Lower leg skin (tissue), 4 donors: ENCODE results near the gene TUBD1. TPM values are rescaled to one million over a fixed set of nuclear protein-coding genes. Genes with fewer than 3 reads are reported as not detected.
"Not testable (repeated sequence)": the region's sequence is repeated elsewhere in the genome, so short reads cannot be mapped to it uniquely, and the experiment has no call there.

Experiments used
- DNase-seq, 2 donors: peaks; one replicate each; pipeline ENCODE4 v3.0.0-alpha.2; 2019; ENCODE audit warnings: low spot score in 2 of 2
- H3K4me3 ChIP-seq: fragments of 200-600 bp; sonication (generic); 2 replicates; pipeline ENCODE4 v1.5.1; 2017; ENCODE audit warnings: mild to moderate bottlenecking, low read depth; ENCODE audit not compliant: poor library complexity, severe bottlenecking
- POLR2A ChIP-seq, 2 donors: fragments of 450-650 bp; IDR thresholded peaks; one replicate each; pipeline ENCODE4 v1.6.1; 2016 to 2017; ENCODE audit warnings: antibody characterized with exemption in 2 of 2, mild to moderate bottlenecking in 1 of 2, moderate library complexity in 1 of 2
- WGBS, 2 donors: methylation state at CpG; one replicate each; pipeline ENCODE4 v1.1.5; 2018; 5-methylcytosine and 5-hydroxymethylcytosine counted together
- intact Hi-C: fragments of 100-400 bp; cut with DNase I; formaldehyde crosslinking; loops from one replicate; pipeline ENCODE4 v1.15.0; 2023; ENCODE audit warnings: low total_unique reads
- total RNA-seq, 4 donors: library from RNA; depleted of rRNA; stranded (reverse); fragments of >200 nt; gene quantifications; one replicate each; pipeline ENCODE4 v1.1.0, GENCODE V29; 2016
- TF ChIP-seq, protein P1 (sequence below), 3 donors: fragments of 450-650 bp; IDR thresholded peaks; one replicate each; pipeline ENCODE4 v1.5.1; 2016; ENCODE audit warnings: antibody characterized with exemption in 3 of 3, mild to moderate bottlenecking in 3 of 3, moderate library complexity in 2 of 3

TUBD1 gene
- total RNA-seq, 4 donors from 2014 or later, result 8.2 to 22.5 (median 13.2) TPM

DNA sequence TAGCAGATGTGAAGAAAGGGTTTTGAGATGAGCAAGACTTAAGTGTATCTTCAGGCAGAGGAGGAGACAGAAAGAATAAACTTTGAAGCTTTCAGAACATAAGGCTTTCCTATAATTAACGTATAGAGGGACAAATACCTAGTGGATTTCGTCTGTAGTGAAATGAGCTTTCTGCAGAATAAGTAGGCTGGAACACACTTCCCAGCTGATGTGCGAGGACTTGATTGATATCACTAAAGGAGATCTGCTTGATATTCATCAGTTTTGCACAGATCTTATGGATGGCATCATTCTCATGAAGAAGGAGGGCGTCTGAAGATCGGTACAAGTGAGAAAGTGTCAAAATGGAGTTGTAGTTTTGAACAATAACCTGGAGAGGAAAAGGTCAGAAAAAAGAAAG, 14.8 kb downstream of the TUBD1 start:
- 93% methylated on average over 5 of the region's 5 CpGs for whole genome bisulfite sequencing, 2 donors
- no peak for DNase-seq
- H3K4me3 ChIP-seq, result no peak overlapping the region
- TF ChIP-seq POLR2A (IDR thresholded peaks at IDR 0.05), result no peak
- TF ChIP-seq, protein P1, sequence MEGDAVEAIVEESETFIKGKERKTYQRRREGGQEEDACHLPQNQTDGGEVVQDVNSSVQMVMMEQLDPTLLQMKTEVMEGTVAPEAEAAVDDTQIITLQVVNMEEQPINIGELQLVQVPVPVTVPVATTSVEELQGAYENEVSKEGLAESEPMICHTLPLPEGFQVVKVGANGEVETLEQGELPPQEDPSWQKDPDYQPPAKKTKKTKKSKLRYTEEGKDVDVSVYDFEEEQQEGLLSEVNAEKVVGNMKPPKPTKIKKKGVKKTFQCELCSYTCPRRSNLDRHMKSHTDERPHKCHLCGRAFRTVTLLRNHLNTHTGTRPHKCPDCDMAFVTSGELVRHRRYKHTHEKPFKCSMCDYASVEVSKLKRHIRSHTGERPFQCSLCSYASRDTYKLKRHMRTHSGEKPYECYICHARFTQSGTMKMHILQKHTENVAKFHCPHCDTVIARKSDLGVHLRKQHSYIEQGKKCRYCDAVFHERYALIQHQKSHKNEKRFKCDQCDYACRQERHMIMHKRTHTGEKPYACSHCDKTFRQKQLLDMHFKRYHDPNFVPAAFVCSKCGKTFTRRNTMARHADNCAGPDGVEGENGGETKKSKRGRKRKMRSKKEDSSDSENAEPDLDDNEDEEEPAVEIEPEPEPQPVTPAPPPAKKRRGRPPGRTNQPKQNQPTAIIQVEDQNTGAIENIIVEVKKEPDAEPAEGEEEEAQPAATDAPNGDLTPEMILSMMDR (IDR thresholded peaks at IDR 0.05), result no peak
- intact Hi-C loops, result no loop called here

DNA sequence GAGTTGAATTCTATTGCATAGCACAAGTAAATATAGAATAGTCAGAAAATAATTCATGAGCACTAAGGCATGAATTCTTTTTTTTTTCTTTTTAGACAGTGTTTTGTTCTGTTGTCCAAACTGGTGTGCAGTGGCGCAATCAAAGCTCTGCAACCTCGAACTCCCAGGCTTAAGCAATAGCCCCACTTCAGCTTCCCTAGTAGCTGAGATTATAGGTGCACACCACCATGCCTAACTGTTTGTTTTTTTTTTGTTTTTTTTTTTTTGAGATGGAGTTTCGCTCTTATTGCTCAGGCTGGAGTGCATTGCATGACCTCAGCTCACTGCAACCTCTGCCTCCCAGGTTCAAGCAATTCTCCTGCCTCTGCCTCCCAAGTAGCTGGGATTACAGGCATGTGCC, 16.6 kb downstream of the TUBD1 start:
- H3K4me3 ChIP-seq, result no peak overlapping the region
- intact Hi-C loops, result no loop called here
- no peak for DNase-seq
- WGBS, 2 donors, result 91 to 95% methylated on average over 3 of the region's 3 CpGs
- no peak for TF ChIP-seq POLR2A (IDR thresholded peaks at IDR 0.05)
- TF ChIP-seq, protein P1 (IDR thresholded peaks at IDR 0.05), result no peak

DNA sequence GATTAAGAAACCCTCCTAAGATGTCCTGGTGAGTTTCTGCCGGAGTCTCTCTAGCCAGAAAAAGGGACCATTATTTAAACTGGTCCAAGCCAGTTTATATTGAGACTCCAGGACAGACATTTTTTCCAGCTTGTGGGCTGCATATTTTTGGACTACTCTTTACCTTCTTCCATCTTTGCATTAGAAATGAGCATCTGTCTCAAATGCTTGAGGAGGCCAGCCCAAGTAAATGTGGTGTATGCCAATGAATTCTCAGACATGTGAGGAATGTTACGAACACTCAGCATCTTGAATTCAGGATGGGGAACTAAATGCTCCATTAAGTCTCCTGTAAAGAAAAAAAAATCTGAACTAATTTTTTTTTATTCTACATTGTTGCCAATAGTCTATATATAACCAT, 18.4 kb downstream of the TUBD1 start:
- 90 to 91% methylated on average over 2 of the region's 2 CpGs for WGBS, 2 donors
- H3K4me3 ChIP-seq, result no peak overlapping the region
- intact Hi-C loops, result no loop called here
- no peak for DNase-seq
- TF ChIP-seq, protein P1 (IDR thresholded peaks at IDR 0.05), result no peak
- no peak for TF ChIP-seq POLR2A (IDR thresholded peaks at IDR 0.05)

DNA sequence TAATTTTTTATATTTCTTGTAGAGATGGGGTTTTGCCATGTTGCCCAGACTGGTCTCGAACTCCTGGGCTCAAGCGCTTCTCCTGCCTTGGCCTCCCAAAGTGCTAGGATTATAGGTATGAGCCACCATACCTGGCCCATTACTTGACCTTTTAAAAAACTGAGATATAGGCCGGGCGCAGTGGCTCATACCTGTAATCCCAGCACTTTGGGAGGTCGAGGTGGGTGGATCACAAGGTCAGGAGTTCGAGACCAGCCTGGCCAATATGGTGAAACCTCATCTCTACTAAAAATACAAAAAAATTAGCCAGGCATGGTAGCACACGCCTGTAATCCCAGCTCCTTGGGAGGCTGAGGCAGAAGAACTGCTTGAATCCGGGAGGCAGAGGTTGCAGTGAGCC, 19.3 kb downstream of the TUBD1 start:
- H3K4me3 ChIP-seq, intact Hi-C loops, DNase-seq: not testable (repeated sequence)
- WGBS, 2 donors, result 96 to 98% methylated on average over 8 of the region's 8 CpGs

DNA sequence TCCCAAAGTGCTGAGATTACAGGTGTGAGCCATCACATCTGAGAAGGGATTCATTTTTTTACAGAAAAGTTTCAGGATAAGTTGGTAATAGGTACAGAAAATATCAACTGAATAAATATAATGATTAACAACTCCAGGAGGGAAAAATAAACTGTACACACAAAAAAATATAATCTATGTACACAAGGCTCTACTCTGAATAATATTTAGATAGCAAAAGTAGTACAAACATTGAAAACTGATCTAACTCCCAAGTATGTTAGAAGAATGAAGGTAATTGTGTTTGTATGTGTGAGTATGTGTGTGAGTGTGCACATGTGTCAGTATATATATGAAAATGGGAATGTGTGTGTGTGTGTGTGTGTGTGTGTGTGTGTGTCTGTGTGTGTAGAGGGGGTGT, 20.4 kb downstream of the TUBD1 start:
- intact Hi-C loops, result no loop called here
- H3K4me3 ChIP-seq, result no peak overlapping the region
- no peak for TF ChIP-seq POLR2A (IDR thresholded peaks at IDR 0.05)
- TF ChIP-seq, protein P1 (IDR thresholded peaks at IDR 0.05), result no peak
- no peak for DNase-seq

DNA sequence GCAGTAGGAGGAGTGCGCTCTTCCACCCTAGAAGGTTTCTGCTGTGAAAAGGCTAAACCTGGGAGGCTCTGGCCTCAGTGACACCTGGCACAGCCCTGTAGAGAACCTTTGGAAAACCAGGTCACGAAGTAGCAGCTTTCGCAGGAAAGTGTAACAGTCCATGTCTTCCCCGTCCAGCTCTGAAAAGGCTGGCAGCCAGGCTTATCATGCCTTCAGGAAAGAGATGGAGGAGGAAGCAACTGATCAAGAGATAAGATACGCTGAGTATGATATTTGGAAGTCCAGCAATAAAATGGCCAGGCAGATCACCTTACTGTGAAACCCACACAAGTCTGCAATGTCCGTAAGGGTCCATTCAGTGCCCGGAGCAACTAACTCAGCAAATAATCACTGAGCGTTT, 22.3 kb downstream of the TUBD1 start:
- H3K4me3 ChIP-seq, result no peak overlapping the region
- DNase-seq, result no peak
- intact Hi-C loops, result no loop called here
- no peak for TF ChIP-seq POLR2A (IDR thresholded peaks at IDR 0.05)
- TF ChIP-seq, protein P1 (IDR thresholded peaks at IDR 0.05), result no peak
- 90 to 91% methylated on average over 8 of the region's 8 CpGs for WGBS, 2 donors
